ENCODE data around the gene COQ7.

- no peak for TF ChIP-seq CTCF (conservative IDR thresholded peaks at IDR 0.05; ENCODE audit: low read depth, low read length)
- no peak for TF ChIP-seq MXI1 (IDR thresholded peaks at IDR 0.05; ENCODE audit: borderline replicate concordance, low read depth, low read length)
- no peak for TF ChIP-seq POLR2A (IDR thresholded peaks at IDR 0.05; ENCODE audit: low read depth, low read length)
- TF ChIP-seq, protein P1, sequence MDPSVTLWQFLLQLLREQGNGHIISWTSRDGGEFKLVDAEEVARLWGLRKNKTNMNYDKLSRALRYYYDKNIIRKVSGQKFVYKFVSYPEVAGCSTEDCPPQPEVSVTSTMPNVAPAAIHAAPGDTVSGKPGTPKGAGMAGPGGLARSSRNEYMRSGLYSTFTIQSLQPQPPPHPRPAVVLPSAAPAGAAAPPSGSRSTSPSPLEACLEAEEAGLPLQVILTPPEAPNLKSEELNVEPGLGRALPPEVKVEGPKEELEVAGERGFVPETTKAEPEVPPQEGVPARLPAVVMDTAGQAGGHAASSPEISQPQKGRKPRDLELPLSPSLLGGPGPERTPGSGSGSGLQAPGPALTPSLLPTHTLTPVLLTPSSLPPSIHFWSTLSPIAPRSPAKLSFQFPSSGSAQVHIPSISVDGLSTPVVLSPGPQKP (IDR thresholded peaks at IDR 0.05; ENCODE audit: borderline replicate concordance, low read depth, low read length) = no peak
- TF ChIP-seq SMC3 (IDR thresholded peaks at IDR 0.05; ENCODE audit: low read depth, low read length) = no peak
- no peak for TF ChIP-seq CEBPB (IDR thresholded peaks at IDR 0.05; ENCODE audit: low read depth, low read length)
- no peak for TF ChIP-seq FOS (IDR thresholded peaks at IDR 0.05; ENCODE audit: low read depth, low read length)
Observed at GRCh38 chr16:19073344-19073743, 5.9 kb downstream of the COQ7 start.
